SHP77 (cell line): ENCODE results near the gene EVPLL.
"Not testable (repeated sequence)": the region's sequence is repeated elsewhere in the genome, so short reads cannot be mapped to it uniquely, and the experiment has no call there.

Experiments
- DNase-seq, 2 experiments: peaks; one replicate each; lab custom pipeline; 2025; lab: John Stamatoyannopoulos, UW

EVPLL gene

DNA sequence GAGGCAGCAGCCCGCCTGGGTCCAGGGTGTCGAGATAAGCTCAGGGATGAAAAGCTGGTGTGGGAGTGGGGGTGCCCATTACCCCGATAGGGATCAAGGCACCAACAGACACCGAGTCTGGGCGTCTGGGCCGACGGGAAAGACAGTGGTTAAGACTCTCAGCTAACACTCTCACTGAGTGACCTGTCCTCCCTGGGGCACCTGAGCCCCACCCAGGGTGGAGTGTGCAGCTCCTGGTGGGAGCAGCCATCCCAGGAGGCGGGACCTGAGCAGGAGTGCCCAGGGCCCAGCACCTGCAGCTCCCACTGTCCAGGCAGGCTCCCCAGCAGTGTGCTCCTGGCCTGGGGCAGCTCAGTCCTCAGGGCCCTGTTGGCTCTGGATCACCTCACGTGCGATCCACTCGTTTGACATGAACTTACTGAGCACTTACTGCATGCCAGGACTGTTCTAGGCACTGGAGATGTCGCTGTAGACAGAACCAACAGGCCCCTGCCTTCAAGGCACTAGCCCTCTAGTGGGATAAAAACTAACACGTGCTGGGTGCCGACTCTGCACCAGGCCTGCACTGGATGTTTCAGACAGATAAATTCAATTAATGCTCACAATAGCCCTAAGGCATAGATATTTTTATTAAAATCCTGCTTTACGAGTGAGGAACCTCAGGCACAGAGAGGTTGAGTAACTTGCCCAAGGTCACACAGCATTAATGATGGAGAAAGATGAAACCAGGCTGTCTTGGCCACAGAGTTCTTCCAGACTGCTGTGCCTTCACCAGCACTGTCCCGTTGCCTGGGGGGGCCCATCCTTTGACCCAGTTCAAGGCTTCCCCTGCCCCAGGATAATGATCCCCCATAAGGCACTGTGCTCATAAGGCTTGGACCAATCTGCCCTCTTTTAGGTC lies 1.9 kb downstream of the EVPLL start:
- DNase-seq = no peak

- no peak for DNase-seq
Measured at GRCh38 chr17:18380471-18381157, 3.0 kb downstream of the EVPLL start.

- DNase-seq = no peak
Measured at GRCh38 chr17:18381158-18381952, 3.8 kb downstream of the EVPLL start.

- no peak for DNase-seq
Measured at GRCh38 chr17:18381953-18382245, 4.3 kb downstream of the EVPLL start.

DNA sequence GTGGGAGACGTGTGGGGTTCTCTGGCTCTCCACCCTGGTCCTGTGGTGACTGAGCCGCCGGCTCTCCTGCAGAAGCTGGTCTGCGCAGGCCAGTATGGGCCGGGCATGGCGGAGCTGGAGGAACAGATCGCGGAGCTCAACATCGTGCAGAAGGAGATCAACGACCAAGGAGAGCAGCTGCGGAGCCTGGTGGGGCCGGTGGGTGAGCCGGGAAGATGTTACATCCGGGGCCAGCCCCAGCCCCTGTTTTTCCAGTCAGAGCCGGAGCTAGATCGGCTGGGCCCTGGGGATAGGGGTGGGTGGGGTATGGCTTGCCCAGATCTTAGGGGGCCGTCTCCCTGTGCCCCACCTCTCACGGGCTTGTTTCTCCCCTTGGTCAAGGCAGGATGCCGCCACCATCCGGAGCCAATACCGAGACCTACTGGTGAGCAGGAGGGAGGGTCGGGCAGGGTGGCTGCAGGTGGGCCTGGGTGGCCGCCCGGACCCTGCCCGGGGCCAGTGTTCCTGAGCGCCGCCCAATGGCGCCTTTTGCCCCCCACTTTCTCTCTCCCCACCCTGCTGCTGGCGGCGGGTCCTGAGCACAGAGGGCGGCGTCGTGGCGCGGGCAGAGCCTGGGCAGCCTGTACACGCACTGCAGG lies 5.0 kb downstream of the EVPLL start:
- no peak for DNase-seq

DNA sequence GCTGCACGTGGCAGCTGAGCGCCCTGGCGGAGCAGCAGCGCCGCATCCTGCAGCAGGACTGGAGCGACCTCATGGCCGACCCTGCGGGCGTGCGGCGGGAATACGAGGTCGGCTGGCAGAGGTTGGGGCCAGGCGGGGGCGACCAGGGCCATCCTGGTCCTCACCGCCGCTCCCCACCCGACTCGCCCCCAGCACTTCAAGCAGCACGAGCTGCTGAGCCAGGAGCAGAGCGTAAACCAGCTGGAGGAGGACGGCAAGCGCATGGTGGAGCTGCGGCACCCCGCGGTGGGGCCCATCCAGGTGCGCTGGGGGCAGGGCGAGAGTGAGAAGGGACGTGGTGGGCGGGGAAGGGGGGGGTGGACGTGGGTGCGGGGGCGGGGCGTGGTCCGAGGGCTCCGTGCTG lies 5.5 kb downstream of the EVPLL start:
- DNase-seq = not testable (repeated sequence)

GRCh38 chr17:18384271-18384670 lies 6.7 kb downstream of the EVPLL start:
- DNase-seq = not testable (repeated sequence)

DNA sequence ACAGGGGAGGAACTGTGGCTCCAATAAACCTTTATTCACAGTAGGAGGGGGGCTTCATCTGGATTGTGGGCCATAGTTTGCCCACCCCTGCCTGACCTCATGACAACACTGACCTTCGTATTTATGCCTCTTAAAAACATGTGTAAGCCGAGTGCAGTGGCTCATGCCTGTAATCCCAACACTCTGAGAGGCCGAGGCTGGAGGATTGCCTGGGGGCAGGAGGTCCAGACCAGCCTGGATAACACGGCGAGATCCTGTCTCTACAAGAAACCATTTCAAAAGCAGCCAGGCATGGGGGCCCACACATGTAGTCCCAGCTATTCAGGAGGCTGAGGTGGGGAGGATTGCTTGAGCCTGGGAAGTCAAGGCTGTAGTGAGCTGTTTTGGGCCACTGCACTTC lies 10.0 kb downstream of the EVPLL start:
- DNase-seq = not testable (repeated sequence)

GRCh38 chr17:18388266-18388665 lies 10.7 kb downstream of the EVPLL start:
- not testable (repeated sequence) for DNase-seq

DNA sequence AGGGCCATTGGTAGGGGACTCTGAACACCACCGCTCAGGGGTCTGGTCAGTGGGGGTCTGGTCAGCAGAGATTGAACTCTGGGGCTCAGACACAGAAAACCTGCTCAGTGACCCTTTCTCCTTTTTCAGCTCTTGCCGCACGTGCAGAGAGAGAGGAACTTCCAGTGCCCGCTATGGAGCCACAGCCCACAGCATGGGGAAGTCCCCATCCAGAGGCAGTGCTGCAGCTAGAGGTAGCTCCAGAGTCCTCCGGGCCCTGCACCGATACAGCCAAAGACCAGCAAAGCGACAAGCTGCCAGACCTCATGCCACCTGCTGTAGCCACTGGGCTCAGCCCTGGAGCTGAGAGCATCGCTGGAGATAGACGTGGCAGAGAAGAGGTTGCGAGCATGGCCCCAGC lies 11.2 kb downstream of the EVPLL start:
- DNase-seq = not testable (repeated sequence)

DNA sequence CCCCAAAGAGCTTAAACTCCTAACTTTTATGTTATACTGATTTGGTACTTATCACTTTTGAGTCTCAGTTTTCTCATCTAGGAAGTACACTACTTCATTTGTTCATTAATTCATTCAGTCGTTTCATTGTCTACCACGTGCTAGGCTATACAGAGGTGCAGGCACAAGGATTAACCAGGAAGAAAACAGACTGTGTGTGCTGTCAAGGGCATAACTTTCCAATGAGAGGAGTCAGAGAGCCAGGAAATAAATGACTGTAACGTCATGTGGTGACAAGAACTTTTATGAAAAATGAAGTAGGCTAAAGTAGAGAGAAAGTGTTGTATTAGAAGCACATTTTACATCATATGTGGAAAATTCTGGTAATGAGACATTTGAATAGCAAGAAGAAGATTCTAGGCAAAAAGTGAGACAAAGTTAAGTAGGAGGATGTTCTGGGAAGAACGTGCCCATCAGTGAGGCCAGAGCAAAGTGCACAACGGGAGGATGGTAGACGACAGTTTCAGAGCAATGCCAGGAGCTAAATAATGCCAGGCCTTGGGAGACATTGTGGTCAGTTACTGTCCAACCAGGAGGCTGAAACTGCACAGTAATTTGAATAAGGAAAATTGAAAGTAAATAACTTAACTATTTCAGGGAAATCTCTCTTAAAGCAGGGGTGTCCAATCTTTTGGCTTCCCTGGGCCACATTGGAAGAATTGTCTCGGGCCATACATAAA lies 24.5 kb downstream of the EVPLL start:
- not testable (repeated sequence) for DNase-seq

DNA sequence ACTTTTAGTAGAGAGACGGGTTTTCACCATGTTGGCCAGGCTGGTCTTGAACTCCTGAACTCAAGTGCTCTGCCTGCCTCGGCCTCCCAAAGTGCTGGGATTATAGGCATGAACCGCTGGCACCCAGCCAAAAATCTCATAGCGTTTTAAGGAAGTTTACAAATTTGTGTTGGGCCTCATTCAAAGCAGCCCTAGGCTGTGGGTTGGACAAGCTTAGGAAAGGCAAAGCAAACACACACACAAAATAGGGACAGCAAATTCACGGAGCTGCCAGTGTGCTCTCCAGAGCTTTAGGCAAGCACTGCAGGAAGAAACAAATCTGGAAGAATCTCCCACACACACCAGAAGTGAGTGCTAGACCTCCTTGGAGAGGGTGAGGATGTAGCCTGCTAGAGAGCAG lies 25.6 kb downstream of the EVPLL start:
- DNase-seq = not testable (repeated sequence)

DNA sequence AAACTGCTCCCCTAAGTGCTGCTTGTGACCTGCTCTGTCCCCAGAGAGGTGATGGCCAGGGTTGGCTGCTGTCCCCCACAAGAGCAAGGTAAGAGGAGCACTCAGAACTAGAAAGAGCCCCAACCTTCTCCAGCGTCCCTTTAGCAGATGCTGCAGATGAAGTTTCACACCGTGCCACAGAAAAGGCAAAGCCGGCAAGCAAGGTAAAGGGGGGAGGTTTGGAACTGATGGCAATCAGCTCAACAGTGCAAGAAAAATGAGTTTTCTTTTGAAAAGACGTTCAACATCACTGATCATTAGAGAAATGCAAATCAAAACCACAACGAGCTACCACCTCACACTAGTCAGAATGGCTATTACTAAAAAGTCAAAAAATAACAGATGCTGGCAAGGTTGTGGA lies 26.0 kb downstream of the EVPLL start:
- DNase-seq = not testable (repeated sequence)

- not testable (repeated sequence) for DNase-seq
Measured at GRCh38 chr17:18408906-18409305, 31.3 kb downstream of the EVPLL start.

DNA sequence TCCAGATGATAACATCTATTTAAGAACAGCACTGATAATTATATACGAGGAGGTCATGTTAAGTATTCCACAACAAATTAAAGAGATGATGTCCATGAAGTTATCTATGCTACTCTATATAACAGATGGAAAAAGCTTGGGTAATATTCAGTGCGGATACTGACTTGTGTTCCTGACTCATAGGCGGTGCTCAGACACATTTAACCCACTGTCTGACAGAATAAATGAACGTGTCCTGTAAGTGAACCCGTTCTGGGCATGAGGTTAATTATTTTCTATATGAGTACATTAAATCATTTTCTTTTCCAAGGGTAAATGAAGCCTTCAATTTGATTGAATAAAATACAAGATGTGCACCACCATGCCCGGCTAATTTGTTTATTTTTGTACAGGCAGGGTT lies 31.7 kb downstream of the EVPLL start:
- not testable (repeated sequence) for DNase-seq

DNA sequence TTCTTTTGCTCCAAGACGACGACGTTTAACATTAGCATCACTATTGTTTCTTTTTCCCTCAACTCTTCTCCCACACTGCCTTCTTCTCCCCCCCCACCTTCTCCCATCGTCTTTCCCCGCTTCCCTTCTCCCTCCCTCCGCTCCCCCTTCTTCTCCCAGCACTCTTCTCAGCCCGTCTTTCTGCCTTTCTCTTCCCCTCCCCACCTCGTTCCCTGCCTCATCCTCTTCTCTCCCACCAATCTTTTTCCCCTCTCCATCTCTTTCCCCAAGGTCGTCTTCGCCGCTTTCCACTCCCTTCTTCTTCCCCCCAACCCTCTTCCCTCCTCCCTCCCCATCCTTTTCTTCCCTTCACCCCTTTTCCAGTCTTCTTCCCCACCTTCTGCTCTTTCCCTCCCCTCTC lies 33.2 kb downstream of the EVPLL start:
- not testable (repeated sequence) for DNase-seq

DNA sequence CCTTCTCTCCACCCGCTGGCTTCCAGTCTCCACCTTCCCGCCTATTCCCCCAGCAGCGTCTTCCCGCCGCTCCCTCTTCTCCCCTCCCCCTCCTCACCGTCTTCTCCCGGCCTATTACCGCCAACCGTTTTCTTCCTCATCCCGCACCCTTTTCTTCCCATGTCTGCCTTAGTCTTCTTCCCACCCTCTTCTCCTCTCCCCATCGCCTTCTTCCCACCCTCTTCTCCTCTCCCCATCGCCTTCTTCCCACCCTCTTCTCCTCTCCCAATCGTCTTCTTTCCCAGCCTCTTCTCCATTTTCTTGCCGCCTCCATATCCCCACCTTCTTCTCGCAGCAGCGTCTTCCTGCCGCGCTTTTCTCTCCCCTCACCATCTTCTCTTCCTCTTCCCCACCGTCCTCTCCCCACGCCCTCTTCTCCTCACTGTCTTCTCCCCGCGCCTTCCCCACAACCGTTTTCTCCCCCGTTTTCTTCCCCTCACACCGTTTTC lies 33.8 kb downstream of the EVPLL start:
- DNase-seq = not testable (repeated sequence)

- DNase-seq = not testable (repeated sequence)
Measured at GRCh38 chr17:18412001-18412538, 34.5 kb downstream of the EVPLL start.

GRCh38 chr17:18421521-18421920 lies 43.9 kb downstream of the EVPLL start:
- DNase-seq = not testable (repeated sequence)

- DNase-seq = not testable (repeated sequence)
Measured at GRCh38 chr17:18422464-18422863, 44.9 kb downstream of the EVPLL start.

GRCh38 chr17:18423015-18423414 lies 45.4 kb downstream of the EVPLL start:
- not testable (repeated sequence) for DNase-seq
